Natural killer cell (primary cell): ENCODE data around the gene VRK1. TPM values are rescaled to one million over a fixed set of nuclear protein-coding genes. Genes with fewer than 3 reads are reported as not detected.

ENCODE experiments used
- ATAC-seq, 3 donors: fragments of 150-1000 bp in 2 of 3; fragments of 200-7000 bp in 1 of 3; cut with Tn5 transposase; 1 replicate in 1 of 3; 2 replicates in 2 of 3; pipeline ENCODE4 v1.10.0; 2021; ENCODE audit warnings: mild to moderate bottlenecking in 2 of 3, moderate library complexity in 2 of 3
- DNase-seq, 2 donors: peaks; one replicate each; pipeline versions ENCODE4 v3.0.0 to v3.0.0-alpha.2; 2013 to 2021; ENCODE audit warnings: mixed read lengths in 1 of 2
- H3K27ac ChIP-seq: one replicate; pipeline ENCODE4 v1.5.1; 2013; ENCODE audit warnings: mild to moderate bottlenecking, low read length
- H3K27me3 ChIP-seq: one replicate; pipeline ENCODE4 v1.6.1; 2013; ENCODE audit warnings: low read length; ENCODE audit not compliant: control insufficient read depth, insufficient read depth
- H3K36me3 ChIP-seq: one replicate; pipeline ENCODE4 v1.6.1; 2013; ENCODE audit warnings: low read length; ENCODE audit not compliant: control insufficient read depth, insufficient read depth
- H3K4me1 ChIP-seq: one replicate; pipeline ENCODE4 v1.6.1; 2013; ENCODE audit warnings: low read length; ENCODE audit not compliant: control insufficient read depth, insufficient read depth
- H3K4me3 ChIP-seq: one replicate; pipeline ENCODE4 v1.5.1; 2013; ENCODE audit warnings: low read length
- H3K9me3 ChIP-seq: one replicate; pipeline ENCODE4 v1.6.1; 2013; ENCODE audit warnings: low read length; ENCODE audit not compliant: control insufficient read depth, insufficient read depth
- H3K27ac Mint-ChIP-seq, 2 donors: one replicate each; pipeline ENCODE4 v1.8.0; 2022; ENCODE audit warnings: mild to moderate bottlenecking in 2 of 2, mixed read lengths in 2 of 2, moderate library complexity in 1 of 2
- H3K27me3 Mint-ChIP-seq, 2 donors: one replicate each; pipeline ENCODE4 v1.8.0; 2022; ENCODE audit warnings: low read depth in 2 of 2, mixed read lengths in 2 of 2
- H3K36me3 Mint-ChIP-seq: one replicate; pipeline ENCODE4 v1.8.0; 2022; ENCODE audit warnings: mixed read lengths
- H3K4me1 Mint-ChIP-seq, 2 donors: one replicate each; pipeline ENCODE4 v1.8.0; 2022; ENCODE audit warnings: mixed read lengths in 2 of 2
- H3K4me3 Mint-ChIP-seq: one replicate; pipeline ENCODE4 v1.8.0; 2022; ENCODE audit warnings: mild to moderate bottlenecking, moderate library complexity, mixed read lengths
- H3K9me3 Mint-ChIP-seq, 2 donors: one replicate each; pipeline ENCODE4 v1.8.0; 2022; ENCODE audit warnings: mixed read lengths in 2 of 2
- CTCF ChIP-seq: fragments of 200-600 bp; IDR thresholded peaks from one replicate; pipeline ENCODE4 v1.8.0; 2022; ENCODE audit warnings: antibody characterized with exemption
- WGBS: methylation state at CpG from one replicate; pipeline ENCODE4 v1.1.7; 2013; ENCODE audit warnings: missing lambda C conversion rate; ENCODE audit not compliant: insufficient coverage; 5-methylcytosine and 5-hydroxymethylcytosine counted together
- intact Hi-C: fragments of 100-400 bp; cut with micrococcal nuclease; formaldehyde crosslinking; loops from one replicate; pipeline ENCODE4 v1.14.2; 2022
- total RNA-seq, 4 donors: library from RNA; stranded (reverse); fragments of 120-200 nt in 1 of 4; gene quantifications; one replicate each; pipeline versions ENCODE4 v1.2.3 to v1.2.4, GENCODE V29; 2013 to 2022

VRK1 gene
- total RNA-seq = 10 to 100 TPM; 34.4 to 40.6 (median 37.3) TPM
- total RNA-seq (2013) = 74.7 TPM

GRCh38 chr14:96796851-96797581 is at the start of gene VRK1:
Gene VRK1 (plus strand): TSS chr14:96797382. CDS start chr14:96833472, 36,090 bp downstream.
- ATAC-seq (peak; percentile 95 to 97 (median 97)), DNase-seq (peak; percentile 88 to 96)
- Mint-ChIP-seq H3K36me3 (no peaks in the 10 kb centered on the region), H3K27ac (peak within 1 kb of the TSS; percentile 87 to 92), H3K27me3 (peaks cover 0 to 5% of the 10 kb centered on the region in 2 donors), H3K4me1 (peaks cover 17 to 23% of the 10 kb centered on the region in 2 donors), H3K9me3 (no peaks in the 10 kb centered on the region), H3K4me3 (peak within 1 kb of the TSS; percentile 93)
- H3K36me3 ChIP-seq = no peaks in the 10 kb centered on the region
- no peaks in the 10 kb centered on the region for H3K9me3 ChIP-seq
- no peaks in the 10 kb centered on the region for H3K27me3 ChIP-seq
- 2% methylated on average over 56 of the region's 57 CpGs for WGBS
- peaks cover 9% of the 10 kb centered on the region for H3K4me1 ChIP-seq
- peak within 1 kb of the TSS; percentile 61 for H3K27ac ChIP-seq
- H3K4me3 ChIP-seq = peak within 1 kb of the TSS; percentile 35
- no peak for TF ChIP-seq CTCF
- intact Hi-C loops = loop anchor here (1.0 to 5.0 kb wide), 2 partner anchors 55 to 295 kb away; partner anchors contain the start of gene PAPOLA

- H3K27ac ChIP-seq = no peak overlapping the region
- Mint-ChIP-seq H3K27me3 (peaks cover 12 to 30% of the 10 kb centered on the region in 2 donors), H3K27ac (no peak overlapping the region), H3K4me1 (no peaks in the 10 kb centered on the region), H3K9me3 (no peaks in the 10 kb centered on the region), H3K4me3 (no peak overlapping the region), H3K36me3 (no peaks in the 10 kb centered on the region)
- no peak overlapping the region for H3K4me3 ChIP-seq
- no peak for TF ChIP-seq CTCF
- ATAC-seq (no peak), DNase-seq (no peak)
- no peaks in the 10 kb centered on the region for H3K9me3 ChIP-seq
- WGBS = 91% methylated on average over 10 of the region's 10 CpGs
- intact Hi-C loops = no loop called here
- H3K27me3 ChIP-seq = peaks cover 3% of the 10 kb centered on the region
- no peaks in the 10 kb centered on the region for H3K36me3 ChIP-seq
- no peaks in the 10 kb centered on the region for H3K4me1 ChIP-seq
These were observed 49.6 kb upstream of the VRK1 start for GRCh38 chr14:96747608-96748007.

GRCh38 chr14:96748362-96748761 is 48.8 kb upstream of the VRK1 start:
- no peaks in the 10 kb centered on the region for H3K36me3 Mint-ChIP-seq
- no peak overlapping the region for H3K4me3 ChIP-seq
- H3K9me3 ChIP-seq = no peaks in the 10 kb centered on the region
- WGBS = 81% methylated on average over 5 of the region's 6 CpGs
- no peaks in the 10 kb centered on the region for H3K27me3 ChIP-seq
- no peaks in the 10 kb centered on the region for H3K4me1 ChIP-seq
- no peaks in the 10 kb centered on the region for H3K4me1 Mint-ChIP-seq
- intact Hi-C loops = no loop called here
- H3K36me3 ChIP-seq = no peaks in the 10 kb centered on the region
- no peak for TF ChIP-seq CTCF
- DNase-seq (no peak), ATAC-seq (no peak)
- H3K9me3 Mint-ChIP-seq = no peaks in the 10 kb centered on the region
- H3K27me3 Mint-ChIP-seq = peaks cover 12 to 27% of the 10 kb centered on the region in 2 donors
- no peak overlapping the region for H3K4me3 Mint-ChIP-seq
- no peak overlapping the region for H3K27ac ChIP-seq
- no peak overlapping the region for H3K27ac Mint-ChIP-seq
